ENCODE results near the gene ADCY5.
A peak's percentile ranks its signal among the peaks of the same experiment; 100 is the strongest.

ADCY5 gene

GRCh38 chr3:123448536-123449101, at the start of gene ADCY5:
TSS of gene ADCY5 (minus strand) at chr3:123449090. CDS start at chr3:123448545, 545 bp downstream.
- intact Hi-C loops (cut with DNase I), result no loop called here
- DNase-seq, result peak in 2 of 10 donors; percentile 74 to 89

- intact Hi-C loops (cut with DNase I), result no loop called here
- no peak for DNase-seq
These were observed 45.0 kb upstream of the ADCY5 start for GRCh38 chr3:123493912-123494311.

- DNase-seq, result no peak
- intact Hi-C loops (cut with DNase I), result no loop called here
These were observed 43.2 kb upstream of the ADCY5 start for GRCh38 chr3:123491966-123492587.

- intact Hi-C loops (cut with DNase I), result loop anchor here (1.0 to 5.0 kb wide), 2 partner anchors 37 to 160 kb away; no protein-coding TSS in a partner anchor
- DNase-seq, result peak; percentile 59 to 97 (median 82)
These were observed 40.6 kb upstream of the ADCY5 start for GRCh38 chr3:123489400-123490004.

GRCh38 chr3:123488645-123489347, 39.9 kb upstream of the ADCY5 start:
- intact Hi-C loops (cut with DNase I), result loop anchor here (1.0 to 5.0 kb wide), 2 partner anchors 36 to 159 kb away; no protein-coding TSS in a partner anchor
- peak in 1 of 10 donors; percentile 34 for DNase-seq

GRCh38 chr3:123487063-123487462, 38.2 kb upstream of the ADCY5 start:
- intact Hi-C loops (cut with DNase I), result loop anchor here (5.0 kb wide), 1 partner anchor 35 kb away; no protein-coding TSS in a partner anchor
- peak in 1 of 10 donors; percentile 53 for DNase-seq

- DNase-seq, result peak in 1 of 10 donors; percentile 54
- intact Hi-C loops (cut with DNase I), result loop anchor here (5.0 kb wide), 1 partner anchor 34 kb away; no protein-coding TSS in a partner anchor
These were observed 37.6 kb upstream of the ADCY5 start for GRCh38 chr3:123486460-123486859.

- intact Hi-C loops (cut with DNase I), result loop anchor here (5.0 kb wide), 1 partner anchor 33 kb away; no protein-coding TSS in a partner anchor
- DNase-seq, result peak in 1 of 10 donors; percentile 50
These were observed 36.7 kb upstream of the ADCY5 start for GRCh38 chr3:123485551-123485950.

GRCh38 chr3:123483146-123483545, 34.3 kb upstream of the ADCY5 start:
- DNase-seq, result peak in 1 of 10 donors; percentile 48
- intact Hi-C loops (cut with DNase I), result no loop called here

- DNase-seq, result peak in 4 of 10 donors; percentile 7 to 88 (median 58)
- intact Hi-C loops (cut with DNase I), result no loop called here
These were observed 33.0 kb upstream of the ADCY5 start for GRCh38 chr3:123481722-123482457.

GRCh38 chr3:123481071-123481470, 32.2 kb upstream of the ADCY5 start:
- peak in 1 of 10 donors; percentile 76 for DNase-seq
- intact Hi-C loops (cut with DNase I), result no loop called here

GRCh38 chr3:123480428-123480827, 31.5 kb upstream of the ADCY5 start:
- peak in 1 of 10 donors; percentile 38 for DNase-seq
- intact Hi-C loops (cut with DNase I), result no loop called here

- peak in 1 of 10 donors; percentile 77 for DNase-seq
- intact Hi-C loops (cut with DNase I), result no loop called here
These were observed 31.0 kb upstream of the ADCY5 start for GRCh38 chr3:123479891-123480290.

GRCh38 chr3:123478314-123478713, 29.4 kb upstream of the ADCY5 start:
- no peak for DNase-seq
- intact Hi-C loops (cut with DNase I), result no loop called here

GRCh38 chr3:123476967-123477750, 28.3 kb upstream of the ADCY5 start:
- DNase-seq, result no peak
- intact Hi-C loops (cut with DNase I), result no loop called here

- intact Hi-C loops (cut with DNase I), result no loop called here
- DNase-seq, result no peak
These were observed 26.9 kb upstream of the ADCY5 start for GRCh38 chr3:123475786-123476185.

- intact Hi-C loops (cut with DNase I), result no loop called here
- no peak for DNase-seq
These were observed 22.2 kb upstream of the ADCY5 start for GRCh38 chr3:123471106-123471505.

GRCh38 chr3:123469323-123469995, 20.6 kb upstream of the ADCY5 start:
- intact Hi-C loops (cut with DNase I), result no loop called here
- DNase-seq, result no peak

- DNase-seq, result no peak
- intact Hi-C loops (cut with DNase I), result no loop called here
These were observed 18.2 kb upstream of the ADCY5 start for GRCh38 chr3:123467046-123467445.
